HEK293T (cell line): Measurements from ENCODE around the gene TASOR.

Experiments used
- FOXK2 ChIP-seq: fragments of 450-650 bp; IDR thresholded peaks from 2 replicates; pipeline ENCODE4 v1.6.1; 2016; ENCODE audit warnings: mild to moderate bottlenecking
- FOXM1 ChIP-seq: fragments of 450-650 bp; IDR thresholded peaks from 2 replicates; pipeline ENCODE4 v1.6.1; 2017; ENCODE audit warnings: mild to moderate bottlenecking, borderline replicate concordance
- L3MBTL2 ChIP-seq: fragments of 450-650 bp; conservative IDR thresholded peaks from 2 replicates; pipeline ENCODE4 v1.6.1; 2016; ENCODE audit warnings: mild to moderate bottlenecking
- LEF1 ChIP-seq: fragments of 450-650 bp; IDR thresholded peaks from 2 replicates; pipeline ENCODE4 v1.6.1; 2017; ENCODE audit warnings: mild to moderate bottlenecking, borderline replicate concordance
- SP1 ChIP-seq: fragments of 450-650 bp; IDR thresholded peaks from 2 replicates; pipeline ENCODE4 v1.6.1; 2017

- TF ChIP-seq L3MBTL2 (no peak), SP1 (no peak), FOXK2 (no peak), FOXM1 (no peak), LEF1 (no peak)
These were observed 49.0 kb upstream of the TASOR start for GRCh38 chr3:56732109-56732508.
